Ascending aorta (tissue), 2 donors: ENCODE measurements around the gene COL19A1. TPM values are rescaled to one million over a fixed set of nuclear protein-coding genes. Genes with fewer than 3 reads are reported as not detected.

ENCODE experiments used
- DNase-seq, 2 donors: peaks; one replicate each; pipeline ENCODE4 v3.0.0-alpha.2; 2019; ENCODE audit warnings: low spot score in 2 of 2
- H3K27ac ChIP-seq, 2 donors: fragments of 200-600 bp; sonication (generic); one replicate each; pipeline ENCODE4 v1.5.1; 2016 to 2017; ENCODE audit warnings: mild to moderate bottlenecking in 1 of 2
- H3K27me3 ChIP-seq: fragments of 200-600 bp; sonication (generic); one replicate; pipeline ENCODE4 v1.5.1; 2017
- H3K36me3 ChIP-seq, 2 donors: fragments of 200-600 bp; sonication (generic); one replicate each; pipeline ENCODE4 v1.5.1; 2016
- H3K4me1 ChIP-seq, 2 donors: fragments of 200-600 bp; sonication (generic); one replicate each; pipeline ENCODE4 v1.5.1; 2016 to 2017; ENCODE audit warnings: mild to moderate bottlenecking in 1 of 2
- H3K4me3 ChIP-seq, 2 donors: fragments of 200-600 bp; sonication (generic); one replicate each; pipeline ENCODE4 v1.5.1; 2016 to 2017; ENCODE audit warnings: mild to moderate bottlenecking in 1 of 2
- H3K9me3 ChIP-seq, 2 donors: fragments of 200-600 bp; sonication (generic); one replicate each; pipeline ENCODE4 v1.5.1; 2016
- CTCF ChIP-seq, 3 experiments: fragments of 200-600 bp in 2 of 3; fragments of 450-650 bp in 1 of 3; sonication (generic) in 2 of 3; IDR thresholded peaks; one replicate each; pipeline ENCODE4 v1.5.1; 2016 to 2019; ENCODE audit warnings: antibody characterized with exemption in 3 of 3, mild to moderate bottlenecking in 1 of 3, moderate library complexity in 1 of 3
- intact Hi-C: fragments of 100-400 bp; cut with DNase I; formaldehyde crosslinking; loops from one replicate; pipeline ENCODE4 v1.15.1; 2023
- total RNA-seq: library from RNA; depleted of rRNA; stranded (reverse); fragments of >200 nt; gene quantifications from one replicate; pipeline ENCODE4 v1.1.0, GENCODE V29; 2016

Gene COL19A1
- total RNA-seq, 1 donor from 2014 or later: not detected

- no peak for TF ChIP-seq CTCF (IDR thresholded peaks at IDR 0.05)
- Histone ChIP-seq H3K27me3 (no peaks in the 10 kb centered on the region), H3K4me3 (no peak overlapping the region), H3K4me1 (no peaks in the 10 kb centered on the region), H3K36me3 (no peaks in the 10 kb centered on the region), H3K9me3 (no peaks in the 10 kb centered on the region), H3K27ac (no peak overlapping the region)
- no peak for DNase-seq
- intact Hi-C loops: no loop called here
Observed at GRCh38 chr6:70151616-70152015, 285.3 kb downstream of the COL19A1 start.

GRCh38 chr6:70152786-70153185, 286.4 kb downstream of the COL19A1 start:
- no peak for TF ChIP-seq CTCF (IDR thresholded peaks at IDR 0.05)
- no peaks in the 10 kb centered on the region for H3K36me3 ChIP-seq
- no peak for DNase-seq
- H3K27ac ChIP-seq: no peak overlapping the region
- no peaks in the 10 kb centered on the region for H3K9me3 ChIP-seq
- H3K4me1 ChIP-seq: no peaks in the 10 kb centered on the region
- no peak overlapping the region for H3K4me3 ChIP-seq
- no peaks in the 10 kb centered on the region for H3K27me3 ChIP-seq
- intact Hi-C loops: no loop called here

GRCh38 chr6:70157086-70157485, 290.7 kb downstream of the COL19A1 start:
- no peak for TF ChIP-seq CTCF (IDR thresholded peaks at IDR 0.05)
- Histone ChIP-seq H3K4me3 (no peak overlapping the region), H3K27ac (no peak overlapping the region), H3K27me3 (no peaks in the 10 kb centered on the region), H3K9me3 (no peaks in the 10 kb centered on the region), H3K4me1 (no peaks in the 10 kb centered on the region), H3K36me3 (no peaks in the 10 kb centered on the region)
- DNase-seq: no peak
- intact Hi-C loops: no loop called here

DNA sequence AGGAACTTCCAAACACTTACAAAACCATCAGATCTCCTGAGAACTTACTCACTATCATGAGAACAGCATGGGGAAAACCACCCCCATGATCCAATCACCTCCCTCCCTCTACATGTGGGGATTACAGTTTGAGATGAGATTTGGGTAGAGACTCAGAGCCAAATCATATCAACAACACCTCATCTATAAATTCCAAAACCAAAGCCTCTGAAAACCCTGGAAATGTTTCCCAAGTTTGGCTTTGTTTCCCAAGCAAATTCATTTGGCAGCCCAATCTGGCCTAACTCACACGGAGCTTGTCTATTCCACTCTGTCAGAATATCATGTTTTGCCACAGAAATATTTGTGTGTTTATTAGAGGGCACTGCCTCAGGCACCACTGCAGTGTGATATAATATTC, 293.9 kb downstream of the COL19A1 start:
- no peak for DNase-seq
- intact Hi-C loops: no loop called here
- Histone ChIP-seq H3K27ac (no peak overlapping the region), H3K27me3 (no peaks in the 10 kb centered on the region), H3K4me1 (no peaks in the 10 kb centered on the region), H3K4me3 (no peak overlapping the region), H3K9me3 (no peaks in the 10 kb centered on the region), H3K36me3 (no peaks in the 10 kb centered on the region)
- TF ChIP-seq CTCF (IDR thresholded peaks at IDR 0.05): no peak

DNA sequence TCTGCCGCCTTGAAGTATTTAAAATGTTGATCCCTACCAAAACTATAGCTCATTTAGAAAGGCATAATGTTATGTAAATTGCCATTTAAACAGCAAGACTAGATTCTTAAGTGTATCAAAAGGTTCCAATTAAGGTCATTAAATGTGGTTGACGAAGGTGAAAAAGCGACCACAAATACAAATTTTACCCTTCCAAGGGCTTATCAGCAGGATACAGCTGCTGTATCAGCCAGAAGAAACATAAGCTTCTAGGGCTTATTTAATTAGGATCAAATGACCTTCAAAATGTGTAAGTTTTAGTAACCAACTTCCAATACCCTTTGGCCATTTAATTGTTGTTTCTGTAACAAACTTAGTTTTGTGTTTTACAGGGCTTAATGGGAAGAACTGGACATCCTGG, 296.6 kb downstream of the COL19A1 start:
- Histone ChIP-seq H3K27me3 (no peaks in the 10 kb centered on the region), H3K9me3 (no peaks in the 10 kb centered on the region), H3K27ac (no peak overlapping the region), H3K4me3 (no peak overlapping the region), H3K36me3 (no peaks in the 10 kb centered on the region), H3K4me1 (no peaks in the 10 kb centered on the region)
- no peak for TF ChIP-seq CTCF (IDR thresholded peaks at IDR 0.05)
- intact Hi-C loops: no loop called here
- DNase-seq: no peak

GRCh38 chr6:70163795-70164194, 297.4 kb downstream of the COL19A1 start:
- H3K36me3 ChIP-seq: no peaks in the 10 kb centered on the region
- DNase-seq: no peak
- intact Hi-C loops: no loop called here
- H3K4me1 ChIP-seq: no peaks in the 10 kb centered on the region
- no peak for TF ChIP-seq CTCF (IDR thresholded peaks at IDR 0.05)
- H3K27me3 ChIP-seq: no peaks in the 10 kb centered on the region
- H3K4me3 ChIP-seq: no peak overlapping the region
- H3K27ac ChIP-seq: no peak overlapping the region
- H3K9me3 ChIP-seq: no peaks in the 10 kb centered on the region
